Ascending aorta (tissue), 2 donors: ENCODE data around the gene KRTAP4-12. TPM values are rescaled to one million over a fixed set of nuclear protein-coding genes. Genes with fewer than 3 reads are reported as not detected.
"Not testable (repeated sequence)": the region's sequence is repeated elsewhere in the genome, so short reads cannot be mapped to it uniquely, and the experiment has no call there.

Experiments
- DNase-seq, 2 donors: peaks; one replicate each; pipeline ENCODE4 v3.0.0-alpha.2; 2019; ENCODE audit warnings: low spot score in 2 of 2
- H3K27ac ChIP-seq, 2 donors: fragments of 200-600 bp; sonication (generic); one replicate each; pipeline ENCODE4 v1.5.1; 2016 to 2017; ENCODE audit warnings: mild to moderate bottlenecking in 1 of 2
- H3K27me3 ChIP-seq: fragments of 200-600 bp; sonication (generic); one replicate; pipeline ENCODE4 v1.5.1; 2017
- H3K36me3 ChIP-seq, 2 donors: fragments of 200-600 bp; sonication (generic); one replicate each; pipeline ENCODE4 v1.5.1; 2016
- H3K4me1 ChIP-seq, 2 donors: fragments of 200-600 bp; sonication (generic); one replicate each; pipeline ENCODE4 v1.5.1; 2016 to 2017; ENCODE audit warnings: mild to moderate bottlenecking in 1 of 2
- H3K4me3 ChIP-seq, 2 donors: fragments of 200-600 bp; sonication (generic); one replicate each; pipeline ENCODE4 v1.5.1; 2016 to 2017; ENCODE audit warnings: mild to moderate bottlenecking in 1 of 2
- H3K9me3 ChIP-seq, 2 donors: fragments of 200-600 bp; sonication (generic); one replicate each; pipeline ENCODE4 v1.5.1; 2016
- intact Hi-C: fragments of 100-400 bp; cut with DNase I; formaldehyde crosslinking; loops from one replicate; pipeline ENCODE4 v1.15.1; 2023
- total RNA-seq: library from RNA; depleted of rRNA; stranded (reverse); fragments of >200 nt; gene quantifications from one replicate; pipeline ENCODE4 v1.1.0, GENCODE V29; 2016
- TF ChIP-seq, protein P1 (sequence below), 3 experiments: fragments of 200-600 bp in 2 of 3; fragments of 450-650 bp in 1 of 3; sonication (generic) in 2 of 3; IDR thresholded peaks; one replicate each; pipeline ENCODE4 v1.5.1; 2016 to 2019; ENCODE audit warnings: antibody characterized with exemption in 3 of 3, mild to moderate bottlenecking in 1 of 3, moderate library complexity in 1 of 3

KRTAP4-12 gene
- total RNA-seq, 1 donor from 2014 or later = not detected

DNA sequence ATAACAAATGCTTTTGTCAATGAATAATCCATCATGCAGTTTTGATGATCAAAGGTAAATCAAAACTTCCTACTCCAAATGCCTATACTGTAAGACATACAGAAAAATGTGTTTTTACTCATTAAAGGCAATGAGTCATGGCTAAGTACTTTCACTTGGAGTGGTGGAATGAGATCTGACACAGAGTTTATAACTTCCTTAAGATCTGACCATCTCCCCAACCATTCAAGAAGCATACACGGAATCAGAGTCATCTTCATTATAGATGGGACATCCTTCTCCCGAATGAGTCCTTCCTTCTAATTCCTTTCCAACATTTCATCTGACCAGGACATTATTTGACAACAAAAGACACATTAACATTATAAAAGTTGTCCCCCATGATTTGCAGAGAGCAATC lies 40.6 kb downstream of the KRTAP4-12 start:
- H3K27me3 ChIP-seq, H3K4me1 ChIP-seq, H3K4me3 ChIP-seq, H3K9me3 ChIP-seq, H3K36me3 ChIP-seq, DNase-seq, H3K27ac ChIP-seq, intact Hi-C loops: not testable (repeated sequence)

DNA sequence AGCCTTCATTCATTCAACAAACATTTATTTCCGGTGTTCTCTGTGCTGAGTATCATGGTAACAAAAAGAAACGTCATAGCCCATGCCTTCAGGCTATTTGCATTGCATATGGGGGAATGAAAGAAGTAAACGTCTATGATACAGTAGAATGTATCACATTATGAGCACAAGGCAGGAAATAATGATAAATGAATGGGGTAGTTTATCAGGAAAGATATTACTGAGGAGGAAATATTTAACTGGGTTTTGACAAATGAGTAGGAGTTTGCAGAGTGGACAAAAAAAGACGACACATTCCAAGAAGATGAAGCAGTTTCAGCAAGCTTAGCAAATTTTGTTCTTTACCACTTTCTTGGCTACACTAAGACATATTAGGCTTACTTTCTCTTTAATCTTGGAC lies 41.4 kb downstream of the KRTAP4-12 start:
- TF ChIP-seq, protein P1, sequence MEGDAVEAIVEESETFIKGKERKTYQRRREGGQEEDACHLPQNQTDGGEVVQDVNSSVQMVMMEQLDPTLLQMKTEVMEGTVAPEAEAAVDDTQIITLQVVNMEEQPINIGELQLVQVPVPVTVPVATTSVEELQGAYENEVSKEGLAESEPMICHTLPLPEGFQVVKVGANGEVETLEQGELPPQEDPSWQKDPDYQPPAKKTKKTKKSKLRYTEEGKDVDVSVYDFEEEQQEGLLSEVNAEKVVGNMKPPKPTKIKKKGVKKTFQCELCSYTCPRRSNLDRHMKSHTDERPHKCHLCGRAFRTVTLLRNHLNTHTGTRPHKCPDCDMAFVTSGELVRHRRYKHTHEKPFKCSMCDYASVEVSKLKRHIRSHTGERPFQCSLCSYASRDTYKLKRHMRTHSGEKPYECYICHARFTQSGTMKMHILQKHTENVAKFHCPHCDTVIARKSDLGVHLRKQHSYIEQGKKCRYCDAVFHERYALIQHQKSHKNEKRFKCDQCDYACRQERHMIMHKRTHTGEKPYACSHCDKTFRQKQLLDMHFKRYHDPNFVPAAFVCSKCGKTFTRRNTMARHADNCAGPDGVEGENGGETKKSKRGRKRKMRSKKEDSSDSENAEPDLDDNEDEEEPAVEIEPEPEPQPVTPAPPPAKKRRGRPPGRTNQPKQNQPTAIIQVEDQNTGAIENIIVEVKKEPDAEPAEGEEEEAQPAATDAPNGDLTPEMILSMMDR (IDR thresholded peaks at IDR 0.05) = no peak
- intact Hi-C loops = no loop called here

GRCh38 chr17:41076788-41077187 lies 47.2 kb downstream of the KRTAP4-12 start:
- no peaks in the 10 kb centered on the region for H3K36me3 ChIP-seq
- no peaks in the 10 kb centered on the region for H3K4me1 ChIP-seq
- H3K27me3 ChIP-seq = no peaks in the 10 kb centered on the region
- intact Hi-C loops = no loop called here
- no peak overlapping the region for H3K4me3 ChIP-seq
- no peak overlapping the region for H3K27ac ChIP-seq
- no peaks in the 10 kb centered on the region for H3K9me3 ChIP-seq
- DNase-seq = no peak
- TF ChIP-seq, protein P1 (IDR thresholded peaks at IDR 0.05) = no peak

More for the DNA sequence above, 41.4 kb downstream of the KRTAP4-12 start:
- Histone ChIP-seq H3K4me3 (no peak overlapping the region), H3K27me3 (no peaks in the 10 kb centered on the region), H3K27ac (no peak overlapping the region), H3K4me1 (no peaks in the 10 kb centered on the region), H3K36me3 (no peaks in the 10 kb centered on the region), H3K9me3 (no peaks in the 10 kb centered on the region)
- DNase-seq = no peak

DNA sequence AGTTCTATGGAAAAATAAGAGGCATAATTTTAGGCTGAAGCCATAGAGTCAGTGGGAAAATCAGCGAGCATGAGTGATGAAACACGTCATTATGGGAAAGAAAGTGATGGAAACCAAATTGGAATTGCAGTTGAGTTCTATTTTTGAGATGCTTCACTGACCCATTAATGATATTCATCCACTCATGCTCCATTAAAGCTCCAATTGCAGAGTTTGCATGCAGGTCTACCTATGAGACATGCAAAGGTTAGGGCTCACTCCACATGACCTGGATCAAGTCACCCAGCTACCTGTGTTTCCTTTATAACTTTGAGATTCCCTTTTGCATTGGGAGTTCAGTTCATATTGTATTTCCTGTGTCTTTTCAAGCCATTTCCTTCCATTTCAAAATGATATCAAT lies 50.3 kb downstream of the KRTAP4-12 start:
- Histone ChIP-seq H3K36me3 (no peaks in the 10 kb centered on the region), H3K4me3 (no peak overlapping the region), H3K27ac (no peak overlapping the region), H3K9me3 (no peaks in the 10 kb centered on the region), H3K4me1 (no peaks in the 10 kb centered on the region), H3K27me3 (no peaks in the 10 kb centered on the region)
- DNase-seq = no peak
- intact Hi-C loops = no loop called here
- TF ChIP-seq, protein P1 (IDR thresholded peaks at IDR 0.05) = no peak

Other genes starting within 250 kb of the KRTAP4-12 start
- gene KRT20, start 238.9 kb downstream of the KRTAP4-12 start, total RNA-seq = not detected
- not detected for gene KRT23, start 186.5 kb downstream of the KRTAP4-12 start, total RNA-seq
- not detected for gene KRT39, start 157.2 kb downstream of the KRTAP4-12 start, total RNA-seq
- not detected for gene KRT40, start 139.9 kb downstream of the KRTAP4-12 start, total RNA-seq
- gene KRTAP3-3, start 130.0 kb downstream of the KRTAP4-12 start, total RNA-seq = not detected
- gene KRTAP3-2, start 124.3 kb downstream of the KRTAP4-12 start, total RNA-seq = not detected
- not detected for gene KRTAP3-1, start 115.1 kb downstream of the KRTAP4-12 start, total RNA-seq
- gene KRTAP1-5, start 97.0 kb downstream of the KRTAP4-12 start, total RNA-seq = not detected
- gene KRTAP1-4, start 94.0 kb downstream of the KRTAP4-12 start, total RNA-seq = not detected
- gene KRTAP1-3, start 89.3 kb downstream of the KRTAP4-12 start, total RNA-seq = not detected
- not detected for gene KRTAP1-1, start 82.7 kb downstream of the KRTAP4-12 start, total RNA-seq
- gene KRTAP2-1, start 76.9 kb downstream of the KRTAP4-12 start, total RNA-seq = not detected
- gene KRTAP2-2, start 69.0 kb downstream of the KRTAP4-12 start, total RNA-seq = not detected
- not detected for gene KRTAP2-3, start 64.1 kb downstream of the KRTAP4-12 start, total RNA-seq
- not detected for gene KRTAP2-4, start 58.3 kb downstream of the KRTAP4-12 start, total RNA-seq
- gene KRTAP4-7, start 40.0 kb downstream of the KRTAP4-12 start, total RNA-seq = not detected
- not detected for gene KRTAP4-8, start 26.0 kb downstream of the KRTAP4-12 start, total RNA-seq
- gene KRTAP4-16, start 22.0 kb downstream of the KRTAP4-12 start, total RNA-seq = not detected
- gene KRTAP4-9, start 18.8 kb downstream of the KRTAP4-12 start, total RNA-seq = not detected
- gene KRTAP4-11, start 5.8 kb downstream of the KRTAP4-12 start, total RNA-seq = not detected
- not detected for gene KRTAP4-6, start 16.4 kb upstream of the KRTAP4-12 start, total RNA-seq
- not detected for gene KRTAP4-5, start 25.6 kb upstream of the KRTAP4-12 start, total RNA-seq
- gene KRTAP4-4, start 36.6 kb upstream of the KRTAP4-12 start, total RNA-seq = not detected
- gene KRTAP4-3, start 44.0 kb upstream of the KRTAP4-12 start, total RNA-seq = not detected
- gene KRTAP4-2, start 54.0 kb upstream of the KRTAP4-12 start, total RNA-seq = not detected
- gene KRTAP4-1, start 60.7 kb upstream of the KRTAP4-12 start, total RNA-seq = not detected
- gene KRTAP9-1, start 65.7 kb upstream of the KRTAP4-12 start, total RNA-seq = not detected
- not detected for gene KRTAP9-2, start 102.5 kb upstream of the KRTAP4-12 start, total RNA-seq
- not detected for gene KRTAP9-3, start 108.3 kb upstream of the KRTAP4-12 start, total RNA-seq
- gene KRTAP9-8, start 113.8 kb upstream of the KRTAP4-12 start, total RNA-seq = not detected
- gene KRTAP9-4, start 125.5 kb upstream of the KRTAP4-12 start, total RNA-seq = not detected
- gene KRTAP9-9, start 131.2 kb upstream of the KRTAP4-12 start, total RNA-seq = not detected
- not detected for gene KRTAP9-6, start 141.2 kb upstream of the KRTAP4-12 start, total RNA-seq
- not detected for gene KRTAP9-7, start 151.5 kb upstream of the KRTAP4-12 start, total RNA-seq
- not detected for gene KRTAP29-1, start 178.7 kb upstream of the KRTAP4-12 start, total RNA-seq
- not detected for gene KRTAP16-1, start 185.1 kb upstream of the KRTAP4-12 start, total RNA-seq
- gene KRTAP17-1, start 191.5 kb upstream of the KRTAP4-12 start, total RNA-seq = not detected
- not detected for gene KRT33A, start 226.6 kb upstream of the KRTAP4-12 start, total RNA-seq
- gene KRT33B, start 245.6 kb upstream of the KRTAP4-12 start, total RNA-seq = not detected